ENCODE data around the gene MITD1.

GRCh38 chr2:99152199-99152895, 28.5 kb downstream of the MITD1 start:
- no peak for TF ChIP-seq POLR2AphosphoS5 (IDR thresholded peaks at IDR 0.05)
- no peak for TF ChIP-seq CTCF (IDR thresholded peaks at IDR 0.05; ENCODE audit: poor library complexity, severe bottlenecking)
- TF ChIP-seq MXI1 (conservative IDR thresholded peaks at IDR 0.05; ENCODE audit: poor library complexity, severe bottlenecking) = no peak
- no peak for TF ChIP-seq EP300 (conservative IDR thresholded peaks at IDR 0.05; ENCODE audit: poor library complexity, severe bottlenecking)
- no peak for TF ChIP-seq TAF1 (IDR thresholded peaks at IDR 0.05; ENCODE audit: low read depth)
- TF ChIP-seq RAD21 (conservative IDR thresholded peaks at IDR 0.05) = no peak
- TF ChIP-seq EZH2 (IDR thresholded peaks at IDR 0.05; ENCODE audit: borderline replicate concordance, insufficient read depth, low read length, poor library complexity, severe bottlenecking) = no peak
